HG03025 (cell line): ENCODE measurements around the gene TNFRSF17.

Experiments
- ATAC-seq: cut with Tn5 transposase; IDR thresholded peaks from one replicate; pipeline ENCODE4 v1.9.1; 2021; ENCODE audit warnings: mild to moderate bottlenecking, moderate library complexity; ENCODE audit not compliant: unreplicated experiment, low FRiP score

The TNFRSF17 gene

GRCh38 chr16:11996433-11997330 is 31.7 kb downstream of the TNFRSF17 start:
- ATAC-seq: no peak

- no peak for ATAC-seq
Observed at GRCh38 chr16:12000032-12000431, 35.0 kb downstream of the TNFRSF17 start.

GRCh38 chr16:12002447-12003006 is 37.5 kb downstream of the TNFRSF17 start:
- ATAC-seq: no peak

- no peak for ATAC-seq
Observed at GRCh38 chr16:12006637-12007036, 41.6 kb downstream of the TNFRSF17 start.

GRCh38 chr16:12009462-12009861 is 44.5 kb downstream of the TNFRSF17 start:
- no peak for ATAC-seq

GRCh38 chr16:12009922-12010321 is 44.9 kb downstream of the TNFRSF17 start:
- no peak for ATAC-seq

GRCh38 chr16:12010388-12011251 is 45.6 kb downstream of the TNFRSF17 start:
- no peak for ATAC-seq

GRCh38 chr16:12011565-12011964 is 46.6 kb downstream of the TNFRSF17 start:
- no peak for ATAC-seq

- no peak for ATAC-seq
Observed at GRCh38 chr16:12016291-12016947, 51.4 kb downstream of the TNFRSF17 start.

- no peak for ATAC-seq
Observed at GRCh38 chr16:12017558-12017957, 52.5 kb downstream of the TNFRSF17 start.
